Colonic mucosa (tissue), 4 donors: ENCODE measurements around the gene PLEKHJ1. TPM values are rescaled to one million over a fixed set of nuclear protein-coding genes. Genes with fewer than 3 reads are reported as not detected.
A peak's percentile ranks its signal among the peaks of the same experiment; 100 is the strongest.

Source experiments
- DNase-seq: peaks from one replicate; pipeline ENCODE4 v3.0.0-alpha.2; 2020
- H3K27ac ChIP-seq: fragments of 200-600 bp; one replicate; pipeline ENCODE4 v1.8.0; 2021
- H3K27me3 ChIP-seq: fragments of 200-600 bp; one replicate; pipeline ENCODE4 v1.8.0; 2021
- H3K36me3 ChIP-seq: fragments of 200-600 bp; one replicate; pipeline ENCODE4 v1.8.0; 2021
- H3K4me1 ChIP-seq: fragments of 200-600 bp; one replicate; pipeline ENCODE4 v1.8.0; 2021; ENCODE audit warnings: mild to moderate bottlenecking
- H3K4me3 ChIP-seq: fragments of 200-600 bp; one replicate; pipeline ENCODE4 v1.8.0; 2021
- H3K9ac ChIP-seq, 2 donors: one replicate each; pipeline ENCODE4 v1.7.0; 2013; ENCODE audit warnings: control low read depth in 2 of 2, low read depth in 2 of 2, low read length in 2 of 2
- H3K9me3 ChIP-seq: fragments of 200-600 bp; one replicate; pipeline ENCODE4 v1.8.0; 2021
- CTCF ChIP-seq: fragments of 200-600 bp; IDR thresholded peaks from one replicate; pipeline ENCODE4 v1.8.0; 2022; ENCODE audit warnings: antibody characterized with exemption, mild to moderate bottlenecking
- intact Hi-C: fragments of 100-400 bp; cut with DNase I; formaldehyde crosslinking; loops from one replicate; pipeline ENCODE4 v1.14.1; 2022
- total RNA-seq, 2 donors: library from RNA; stranded (reverse); fragmentation: NEBNext Ultra II Directional in 1 of 2; extraction: Animal tissue kit (Norgen Biotek cat#: 25700) in 1 of 2; gene quantifications; one replicate each; pipeline ENCODE4 v1.2.1, GENCODE V29; 2021
- donor health status: healthy.
- donor health status: DM: no; HTN: no; CAD: no.
- donor health status: DM: no; HTN: no; CAD: no.

The PLEKHJ1 gene
- total RNA-seq, 2 donors from 2014 or later: 176 to 238 TPM

DNA sequence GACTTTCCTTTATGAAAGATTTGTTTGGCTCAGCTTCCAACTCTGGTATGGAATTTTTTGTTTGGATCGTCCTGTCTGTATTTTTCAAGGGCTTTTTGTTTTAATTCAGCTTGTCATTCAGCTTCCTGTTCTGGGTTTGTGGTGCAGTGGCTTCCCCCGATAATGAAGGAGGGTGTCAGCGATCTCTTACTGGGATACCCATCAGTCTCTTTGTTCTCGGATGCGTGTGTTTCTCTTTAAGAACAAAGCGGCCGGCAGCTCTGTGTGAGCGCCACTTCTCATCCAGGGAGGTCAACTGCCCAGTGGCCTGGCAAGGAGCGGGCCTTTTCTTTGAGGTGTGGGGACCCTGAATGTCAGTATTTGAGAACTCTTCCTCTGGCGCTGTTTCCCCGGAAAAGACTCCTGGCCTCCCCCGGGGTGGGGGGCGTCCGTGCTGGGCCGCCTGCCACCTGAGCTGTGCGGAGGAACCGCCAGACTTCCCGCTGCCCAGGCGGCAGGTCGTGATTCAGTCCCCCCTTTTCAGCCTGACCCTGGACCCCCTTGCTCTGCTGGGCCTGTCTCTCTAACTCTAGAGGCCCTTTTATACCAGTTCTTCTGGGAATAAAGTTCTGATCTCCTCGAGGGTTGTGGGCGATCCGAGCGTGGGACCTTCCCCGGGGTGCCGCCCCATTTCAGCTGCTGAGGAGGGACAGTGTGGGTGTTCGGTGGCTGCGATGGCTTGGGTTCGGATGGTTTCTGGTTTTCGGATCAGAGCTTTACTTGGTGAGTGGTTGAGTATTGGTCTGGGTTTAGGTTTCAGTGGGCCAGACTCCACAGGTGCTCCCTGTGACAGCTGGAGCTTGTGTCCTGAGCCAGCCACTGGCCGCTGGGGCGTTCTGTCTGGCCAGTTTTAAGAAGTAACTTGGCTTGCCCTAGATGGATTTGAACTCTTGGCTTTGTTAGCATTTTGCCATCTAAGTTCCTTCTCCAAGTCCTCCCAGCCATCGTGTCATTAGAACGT, 3.9 kb upstream of the PLEKHJ1 start:
- peak overlapping the region; percentile 21 for H3K4me3 ChIP-seq
- H3K4me1 ChIP-seq: peaks cover 26% of the 10 kb centered on the region
- DNase-seq: no peak
- H3K9me3 ChIP-seq: no peaks in the 10 kb centered on the region
- peak overlapping the region in 1 of 2 donors; percentile 43 for H3K9ac ChIP-seq
- peaks cover 11% of the 10 kb centered on the region for H3K36me3 ChIP-seq
- H3K27ac ChIP-seq: peak overlapping the region; percentile 1
- intact Hi-C loops: loop anchor here (5.0 to 10.0 kb wide), 2 partner anchors 32 to 75 kb away; partner anchors contain the start of gene DOT1L
- H3K27me3 ChIP-seq: no peaks in the 10 kb centered on the region
- no peak for TF ChIP-seq CTCF

GRCh38 chr19:2239173-2239572, 3.0 kb upstream of the PLEKHJ1 start:
- Histone ChIP-seq H3K4me1 (peaks cover 32% of the 10 kb centered on the region), H3K4me3 (no peak overlapping the region), H3K9ac (no peak overlapping the region), H3K9me3 (no peaks in the 10 kb centered on the region), H3K27ac (peak overlapping the region; percentile 1), H3K36me3 (peaks cover 2% of the 10 kb centered on the region), H3K27me3 (no peaks in the 10 kb centered on the region)
- intact Hi-C loops: loop anchor here (5.0 to 10.0 kb wide), 2 partner anchors 33 to 74 kb away; partner anchors contain the start of gene DOT1L
- DNase-seq: no peak
- TF ChIP-seq CTCF: no peak

- DNase-seq: no peak
- H3K27me3 ChIP-seq: no peaks in the 10 kb centered on the region
- no peak overlapping the region for H3K27ac ChIP-seq
- intact Hi-C loops: loop anchor here (5.0 to 10.0 kb wide), 2 partner anchors 34 to 73 kb away; partner anchors contain the start of gene DOT1L
- no peaks in the 10 kb centered on the region for H3K9me3 ChIP-seq
- no peaks in the 10 kb centered on the region for H3K36me3 ChIP-seq
- H3K4me3 ChIP-seq: peak overlapping the region; percentile 97
- peak overlapping the region; percentile 76 to 91 for H3K9ac ChIP-seq
- no peak for TF ChIP-seq CTCF
- peaks cover 32% of the 10 kb centered on the region for H3K4me1 ChIP-seq
Measured at GRCh38 chr19:2237869-2238153, 1.7 kb upstream of the PLEKHJ1 start.

DNA sequence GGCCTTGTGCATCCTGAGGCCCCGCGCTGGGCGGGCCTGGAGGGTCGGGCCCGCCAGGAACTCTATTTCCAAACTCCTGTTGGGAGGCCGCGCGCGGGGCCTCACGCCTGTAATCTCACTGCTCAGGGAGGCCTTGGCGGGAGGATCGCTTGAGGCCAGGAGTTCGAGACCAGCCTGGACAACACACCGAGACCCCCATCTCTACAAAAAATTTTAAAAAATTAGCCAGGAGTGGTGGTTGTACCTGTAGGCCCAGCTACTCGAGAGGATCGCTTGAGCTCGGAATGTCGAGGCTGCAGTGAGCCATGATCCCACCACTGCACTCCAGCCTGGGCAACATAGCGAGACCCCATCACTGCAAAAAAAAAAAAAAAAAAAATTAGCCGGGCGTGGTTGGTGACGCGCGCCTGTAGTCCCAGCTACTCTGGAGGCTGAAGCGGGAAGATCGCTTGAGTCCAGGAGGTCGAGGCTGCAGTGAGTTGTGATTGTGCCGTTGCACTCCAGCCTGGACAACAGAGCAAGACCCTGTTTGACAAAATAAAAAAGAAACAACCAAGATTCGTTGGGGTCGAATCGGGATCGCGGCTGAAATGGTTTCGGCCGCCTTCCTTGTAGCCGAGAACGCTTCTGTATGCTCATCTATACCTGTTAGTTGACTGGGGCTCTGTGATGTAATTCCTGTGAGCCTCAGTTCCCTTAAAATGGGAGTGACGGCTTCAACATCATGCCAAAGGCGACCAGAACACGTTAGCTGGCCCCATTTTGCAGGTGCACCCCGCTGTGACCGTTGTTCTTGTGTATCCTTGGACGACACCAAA, 1.1 kb upstream of the PLEKHJ1 start:
- H3K4me3 ChIP-seq: peak overlapping the region; percentile 97
- no peak for DNase-seq
- no peaks in the 10 kb centered on the region for H3K27me3 ChIP-seq
- H3K4me1 ChIP-seq: peaks cover 32% of the 10 kb centered on the region
- H3K36me3 ChIP-seq: no peaks in the 10 kb centered on the region
- no peak for TF ChIP-seq CTCF
- intact Hi-C loops: loop anchor here (5.0 to 10.0 kb wide), 2 partner anchors 35 to 72 kb away; partner anchors contain the start of gene DOT1L
- H3K9ac ChIP-seq: peak overlapping the region; percentile 76 to 91
- H3K9me3 ChIP-seq: no peaks in the 10 kb centered on the region
- H3K27ac ChIP-seq: peak overlapping the region; percentile 100

DNA sequence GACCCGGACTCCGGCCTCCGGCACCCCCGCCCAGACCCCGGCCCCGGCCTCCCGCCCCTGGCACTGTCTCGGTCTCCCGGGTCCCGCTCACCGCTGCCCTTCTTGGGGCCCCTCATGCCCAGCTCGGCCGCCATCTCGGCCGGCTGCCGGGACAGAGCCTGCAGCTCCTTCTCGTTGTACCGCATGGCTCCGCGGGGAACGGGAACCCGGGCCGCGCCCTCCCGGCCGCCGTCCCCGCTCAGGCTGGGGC, 140 bp downstream of the PLEKHJ1 start:
- Histone ChIP-seq H3K9ac (peak overlapping the region; percentile 76 to 91), H3K27ac (peak overlapping the region; percentile 100), H3K36me3 (no peaks in the 10 kb centered on the region), H3K27me3 (no peaks in the 10 kb centered on the region), H3K4me1 (peaks cover 25% of the 10 kb centered on the region), H3K4me3 (peak overlapping the region; percentile 97), H3K9me3 (no peaks in the 10 kb centered on the region)
- intact Hi-C loops: loop anchor here (5.0 to 10.0 kb wide), 2 partner anchors 36 to 71 kb away; partner anchors contain the start of gene DOT1L
- no peak for TF ChIP-seq CTCF
- no peak for DNase-seq
